ENCODE measurements around the gene DKK2.

DNA sequence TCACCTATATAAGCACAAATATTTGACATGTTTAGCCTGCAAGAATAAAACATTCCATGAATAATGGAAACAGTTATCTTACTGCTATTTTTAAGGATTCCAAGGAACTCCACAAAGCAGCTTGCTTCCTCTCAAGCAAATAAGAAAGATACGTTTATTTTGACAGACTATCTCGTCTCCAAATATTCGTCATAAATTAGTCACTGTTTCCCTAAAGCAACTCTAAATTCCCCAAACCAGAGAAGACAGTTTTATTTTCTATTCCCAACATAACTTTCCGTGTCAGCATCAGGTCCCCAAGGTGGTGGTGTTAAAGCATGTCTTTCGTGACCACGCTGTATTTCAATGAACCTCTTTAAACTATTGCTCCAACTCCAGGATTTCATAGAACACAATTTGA lies 24.3 kb upstream of the DKK2 start:
- TF ChIP-seq POLR2A (IDR thresholded peaks at IDR 0.05) (no peak), CTCF (IDR thresholded peaks at IDR 0.05) (no peak)
